SK-N-MC (cell line): Measurements from ENCODE around the gene ST6GALNAC2.

Source experiments
- EZH2 ChIP-seq: fragments of 200-600 bp; sonication (generic); IDR thresholded peaks from one replicate; pipeline ENCODE4 v1.6.1; 2017; ENCODE audit warnings: antibody characterized with exemption
- FOXP2 ChIP-seq: optimal IDR thresholded peaks from 2 replicates; pipeline ENCODE3; 2011; ENCODE audit warnings: mild to moderate bottlenecking, moderate library complexity; ENCODE audit not compliant: insufficient read depth; ENCODE audit errors: extremely low read length, control extremely low read depth
- POLR2AphosphoS5 ChIP-seq: IDR thresholded peaks from 2 replicates; pipeline ENCODE4 v1.6.1; 2012; ENCODE audit warnings: mild to moderate bottlenecking, low read depth, low read length, borderline replicate concordance

- TF ChIP-seq POLR2AphosphoS5 (no peak), FOXP2 (no peak), EZH2 (no peak)
Observed at GRCh38 chr17:76623271-76624146, 37.8 kb upstream of the ST6GALNAC2 start.
